ENCODE results near the gene RAC3. TPM values are rescaled to one million over a fixed set of nuclear protein-coding genes. Genes with fewer than 3 reads are reported as not detected.

The RAC3 gene
- total RNA-seq, 2 experiments from 2014 or later = 6.7 to 7.6 TPM

DNA sequence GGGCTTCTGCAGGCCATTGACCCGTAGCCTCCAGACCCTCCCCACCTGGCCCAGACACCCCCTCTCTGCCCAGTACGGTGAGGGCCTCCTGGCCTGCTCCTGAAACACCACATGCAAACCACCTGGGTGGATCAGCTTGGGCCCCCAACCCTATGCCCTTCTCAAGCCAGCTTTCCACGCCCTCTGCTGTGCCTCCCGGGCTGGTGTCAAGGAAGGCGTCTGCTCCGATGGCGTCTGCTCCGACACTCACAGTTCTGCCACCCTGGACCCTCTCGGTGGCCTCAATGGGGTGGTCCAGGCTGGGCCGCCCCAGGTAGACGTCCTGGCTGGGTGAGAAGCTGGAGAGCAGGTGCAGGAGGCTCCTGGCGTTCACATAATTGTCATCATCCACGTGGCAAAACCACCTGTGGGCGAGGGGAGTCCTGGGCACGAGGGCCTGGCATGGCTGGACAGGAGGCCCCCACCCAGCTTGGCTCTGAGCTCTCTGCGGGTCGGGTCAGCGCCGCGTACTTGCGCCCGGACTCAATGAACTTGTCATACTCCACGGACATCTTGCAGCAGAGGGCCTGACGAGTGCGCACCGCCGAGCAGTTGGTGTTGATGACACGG lies 18.8 kb downstream of the RAC3 start:
- H3K9me3 Mint-ChIP-seq = no peaks in the 10 kb centered on the region
- POLR2A ChIA-PET = interaction anchor here (0.8 to 1.7 kb wide), 4 partner anchors 13 to 48 kb away, joined by 3 to 8 read pairs (median 6); partner anchors contain the start of genes DCXR and FASN
- peaks cover 2% of the 10 kb centered on the region for H3K36me3 Mint-ChIP-seq
- H3K4me3 Mint-ChIP-seq = peak overlapping the region; percentile 86
- peaks cover 8% of the 10 kb centered on the region for H3K4me1 Mint-ChIP-seq
- ATAC-seq (ENCODE audit: low read depth) (no peak), DNase-seq (no peak)
- H3K27me3 Mint-ChIP-seq = no peaks in the 10 kb centered on the region
- peak overlapping the region; percentile 86 for H3K27ac Mint-ChIP-seq

DNA sequence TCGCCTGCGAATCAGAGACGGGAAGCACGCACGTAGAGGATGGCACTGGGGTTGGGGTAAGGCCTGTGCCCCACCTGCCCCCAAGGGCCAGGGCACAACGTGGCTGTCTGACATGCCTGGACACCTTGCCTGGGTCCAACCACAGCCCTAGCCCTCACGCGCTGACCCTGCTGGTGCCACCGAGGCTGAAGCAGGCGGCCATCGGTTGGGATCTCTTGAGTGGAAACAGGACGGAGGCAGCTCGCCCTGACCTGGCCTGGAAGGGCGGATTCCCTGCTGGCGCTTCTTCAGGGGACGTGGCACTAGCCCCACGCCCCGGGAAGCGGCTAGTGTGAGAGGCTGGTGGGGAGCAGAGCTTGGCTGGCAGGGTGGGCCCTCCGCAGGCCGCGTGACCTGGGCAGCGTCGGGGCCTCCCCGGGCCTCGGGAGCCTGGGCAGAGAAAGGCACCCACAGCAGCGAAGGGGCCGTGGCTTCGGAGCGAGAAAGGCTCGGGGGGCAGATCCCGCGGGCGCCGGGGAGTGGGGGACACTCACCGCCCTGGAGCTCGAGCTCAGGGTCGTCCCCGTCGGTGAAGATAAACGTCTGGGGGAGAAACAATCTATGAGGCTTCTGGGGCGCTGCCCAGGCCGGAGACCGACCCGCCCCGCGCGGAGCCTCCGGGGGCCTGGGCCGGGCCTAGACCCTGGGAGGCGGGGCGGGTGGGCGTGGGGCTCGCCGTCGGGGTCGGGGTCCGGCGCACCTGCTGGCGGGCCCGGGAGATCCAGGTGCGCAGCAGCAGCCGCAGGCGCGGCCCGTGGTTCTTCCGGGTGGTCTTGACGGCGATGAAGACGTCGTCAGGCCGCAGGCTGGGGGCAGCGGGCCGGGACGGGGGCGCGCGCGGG lies 19.5 kb downstream of the RAC3 start:
- Mint-ChIP-seq H3K27me3 (no peaks in the 10 kb centered on the region), H3K4me1 (peaks cover 9% of the 10 kb centered on the region), H3K27ac (peak overlapping the region; percentile 86), H3K36me3 (peaks cover 2% of the 10 kb centered on the region), H3K4me3 (peak overlapping the region; percentile 86), H3K9me3 (no peaks in the 10 kb centered on the region)
- POLR2A ChIA-PET = interaction anchor here (0.6 to 1.7 kb wide), 6 partner anchors 13 to 56 kb away, joined by 3 to 8 read pairs (median 5); partner anchors contain the start of genes DCXR and FASN
- DNase-seq (no peak), ATAC-seq (ENCODE audit: low read depth) (peak; percentile 5)

DNA sequence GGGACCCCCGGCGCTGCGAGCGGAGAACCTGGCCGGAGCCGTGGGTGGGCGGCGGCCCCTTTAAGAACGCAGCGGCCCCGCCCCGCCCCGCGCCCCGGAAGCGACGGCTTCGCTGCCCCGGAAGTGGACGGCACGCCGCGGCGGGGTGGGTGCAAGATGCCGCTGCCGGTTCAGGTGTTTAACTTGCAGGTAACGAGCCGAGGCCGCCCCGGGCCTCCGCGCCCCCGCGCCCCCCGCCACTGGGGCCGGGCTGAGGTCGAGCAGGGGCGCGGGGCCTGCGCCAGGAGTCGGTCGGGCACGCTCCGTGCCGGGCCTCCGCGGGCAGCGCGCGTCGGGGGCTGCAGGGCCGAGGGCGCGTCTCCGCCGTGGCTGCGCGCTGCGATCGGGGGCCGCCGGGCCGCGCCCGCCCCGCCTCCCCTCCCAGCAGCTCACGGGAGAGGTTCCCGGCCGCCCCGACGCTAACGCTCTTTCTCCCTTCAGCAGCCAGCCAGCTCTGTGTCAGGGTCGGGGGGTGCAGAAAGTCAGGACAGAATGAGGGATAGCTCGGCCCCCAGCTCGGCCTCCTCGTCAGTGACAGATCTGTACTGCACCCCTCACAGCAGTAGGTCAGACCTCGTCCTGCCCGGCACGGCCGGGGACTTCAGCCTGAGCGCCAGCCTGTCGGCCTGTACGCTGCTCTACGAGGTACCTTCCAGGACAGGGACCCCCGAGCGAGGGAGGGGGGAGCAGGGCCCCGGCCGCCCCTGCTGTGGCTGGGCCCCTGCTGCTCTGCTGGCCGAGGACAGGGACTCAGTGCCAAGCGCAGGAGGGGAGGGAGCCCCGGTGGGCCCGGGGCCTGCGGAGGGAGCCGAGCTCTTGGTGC lies 20.5 kb downstream of the RAC3 start, which contains the start of the genes GPS1 and RFNG:
Gene GPS1 (plus strand): TSS at position 123 of the 862 bp plus-strand sequence. CDS start 34 bp downstream, at position 157.
Gene RFNG (minus strand): TSS at position 36 of the 862 bp plus-strand sequence. CDS start 45 bp downstream, outside the sequence.
- peak within 1 kb of the TSS; percentile 86 for H3K4me3 Mint-ChIP-seq
- H3K36me3 Mint-ChIP-seq = peaks cover 2% of the 10 kb centered on the region
- peak; percentile 84 for ATAC-seq (ENCODE audit: low read depth)
- peak within 1 kb of the TSS; percentile 86 for H3K27ac Mint-ChIP-seq
- POLR2A ChIA-PET = interaction anchor here (0.6 to 1.7 kb wide), 6 partner anchors 13 to 341 kb away, joined by 4 to 8 read pairs (median 6); partner anchors contain the start of genes DCXR, DUS1L and FASN
- peak; percentile 93 for DNase-seq
- H3K27me3 Mint-ChIP-seq = no peaks in the 10 kb centered on the region
- no peaks in the 10 kb centered on the region for H3K9me3 Mint-ChIP-seq
- peaks cover 9% of the 10 kb centered on the region for H3K4me1 Mint-ChIP-seq

DNA sequence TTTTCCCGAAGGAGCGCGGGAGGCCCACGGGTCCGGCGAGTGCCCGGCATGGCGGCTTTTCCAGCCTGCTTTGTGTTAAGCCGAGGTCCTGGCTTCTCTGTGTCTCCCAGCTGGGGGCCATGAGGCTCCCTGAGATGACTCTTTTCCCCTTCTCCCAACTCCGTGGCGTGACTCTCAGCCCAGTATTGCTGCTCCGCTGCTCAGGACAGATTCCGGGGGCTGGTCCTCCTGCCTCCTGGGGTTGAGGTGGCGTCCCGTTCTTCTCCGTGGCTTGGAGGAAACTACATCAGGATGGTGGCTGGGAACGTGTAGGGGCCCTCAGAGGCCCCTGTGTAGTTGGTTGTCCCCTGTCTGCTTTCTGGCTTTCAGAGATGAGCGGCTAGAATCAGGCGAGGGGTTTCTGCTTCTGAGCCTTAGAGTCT lies 21.2 kb downstream of the RAC3 start:
- Mint-ChIP-seq H3K4me3 (peak overlapping the region; percentile 74), H3K4me1 (peaks cover 8% of the 10 kb centered on the region), H3K9me3 (no peaks in the 10 kb centered on the region), H3K36me3 (peaks cover 1% of the 10 kb centered on the region), H3K27me3 (no peaks in the 10 kb centered on the region), H3K27ac (peak overlapping the region; percentile 58)
- ATAC-seq (ENCODE audit: low read depth) = no peak
- no peak for DNase-seq
- POLR2A ChIA-PET = interaction anchor here (1.2 to 1.4 kb wide), 5 partner anchors 12 to 74 kb away, joined by 3 to 8 read pairs (median 4); partner anchors contain the start of genes DCXR, DUS1L and FASN

DNA sequence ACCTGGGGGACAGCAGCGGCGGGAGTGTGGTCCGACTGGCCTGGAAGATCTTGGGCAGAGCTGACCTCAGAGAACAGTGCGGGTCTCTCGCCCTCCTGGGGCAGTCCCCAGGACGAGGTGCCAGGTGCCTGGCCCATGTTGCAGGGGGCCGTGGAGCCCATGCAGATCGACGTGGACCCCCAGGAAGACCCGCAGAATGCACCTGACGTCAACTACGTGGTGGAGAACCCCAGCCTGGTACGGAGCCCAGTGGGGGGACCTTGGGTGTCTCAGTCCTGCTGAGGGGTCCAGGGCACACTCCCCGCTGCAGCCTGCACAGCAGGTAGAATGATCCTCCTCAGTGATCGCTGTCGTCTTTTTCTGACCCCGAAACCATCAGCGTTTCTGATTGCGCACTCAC lies 21.7 kb downstream of the RAC3 start:
- DNase-seq = no peak
- H3K4me1 Mint-ChIP-seq = peaks cover 8% of the 10 kb centered on the region
- H3K36me3 Mint-ChIP-seq = no peaks in the 10 kb centered on the region
- H3K4me3 Mint-ChIP-seq = peak overlapping the region; percentile 74
- no peaks in the 10 kb centered on the region for H3K27me3 Mint-ChIP-seq
- peak overlapping the region; percentile 58 for H3K27ac Mint-ChIP-seq
- POLR2A ChIA-PET = interaction anchor here (1.2 to 1.3 kb wide), 3 partner anchors 16 to 45 kb away, joined by 3 to 4 read pairs (median 3); partner anchors contain the start of genes DCXR and FASN
- ATAC-seq (ENCODE audit: low read depth) = no peak
- H3K9me3 Mint-ChIP-seq = no peaks in the 10 kb centered on the region

DNA sequence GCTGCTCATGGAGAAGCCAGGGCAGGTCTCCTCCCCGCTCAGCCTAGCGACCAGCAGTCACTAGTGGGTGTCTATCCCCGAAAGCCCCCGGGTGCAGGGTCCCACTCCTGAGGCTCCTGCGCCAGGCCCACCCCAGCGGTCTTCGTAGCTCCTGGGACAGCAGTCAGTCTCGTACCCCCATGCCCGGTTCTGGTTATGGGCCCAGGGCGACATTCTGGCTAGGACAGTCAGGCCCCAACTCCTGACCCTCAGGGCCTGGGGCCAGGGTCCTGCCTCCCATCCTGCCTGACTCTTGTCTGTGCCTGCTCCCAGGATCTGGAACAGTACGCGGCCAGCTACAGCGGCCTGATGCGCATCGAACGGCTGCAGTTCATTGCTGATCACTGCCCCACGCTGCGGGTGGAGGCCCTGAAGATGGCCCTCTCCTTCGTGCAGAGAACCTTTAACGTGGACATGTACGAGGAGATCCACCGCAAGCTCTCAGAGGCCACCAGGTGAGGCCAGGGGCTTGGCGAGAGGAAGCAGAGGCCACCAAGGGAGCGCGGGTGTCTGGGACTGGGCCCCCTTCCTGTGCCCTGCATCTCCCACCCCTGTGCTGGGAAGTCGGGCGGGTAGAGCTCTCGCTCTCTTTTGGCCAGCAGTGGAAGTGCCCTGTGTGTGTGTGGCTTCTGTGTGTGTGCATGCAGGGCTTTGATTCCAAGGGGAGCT lies 22.2 kb downstream of the RAC3 start:
- no peak overlapping the region for H3K27ac Mint-ChIP-seq
- POLR2A ChIA-PET = interaction anchor here (1.2 to 1.3 kb wide), 3 partner anchors 16 to 45 kb away, joined by 3 to 4 read pairs (median 3); partner anchors contain the start of genes DCXR and FASN

DNA sequence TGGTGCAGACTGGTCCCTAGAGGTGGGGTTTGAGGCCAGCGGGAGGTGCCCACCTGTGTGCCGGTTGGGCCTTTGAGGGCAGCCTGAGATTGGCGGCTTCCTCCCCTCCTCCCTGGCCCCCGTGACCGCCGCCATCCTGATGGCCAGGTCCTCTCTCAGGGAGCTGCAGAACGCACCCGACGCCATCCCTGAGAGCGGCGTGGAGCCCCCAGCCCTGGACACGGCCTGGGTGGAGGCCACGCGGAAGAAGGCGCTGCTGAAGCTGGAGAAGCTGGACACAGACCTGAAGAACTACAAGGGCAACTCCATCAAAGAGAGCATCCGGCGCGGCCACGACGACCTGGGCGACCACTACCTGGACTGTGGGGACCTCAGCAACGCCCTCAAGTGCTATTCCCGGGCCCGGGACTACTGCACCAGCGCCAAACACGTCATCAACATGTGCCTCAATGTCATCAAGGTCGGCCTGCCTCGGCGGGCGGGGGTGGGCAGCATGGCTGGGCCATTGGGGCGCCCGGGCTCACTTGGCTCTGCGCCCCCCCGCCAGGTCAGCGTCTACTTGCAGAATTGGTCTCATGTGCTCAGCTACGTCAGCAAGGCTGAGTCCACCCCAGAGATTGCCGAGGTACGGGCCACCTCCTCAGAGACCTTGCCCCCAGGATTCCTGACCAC lies 23.0 kb downstream of the RAC3 start:
- no peaks in the 10 kb centered on the region for H3K27me3 Mint-ChIP-seq
- DNase-seq (no peak), ATAC-seq (ENCODE audit: low read depth) (no peak)
- no peak overlapping the region for H3K4me3 Mint-ChIP-seq
- no peak overlapping the region for H3K27ac Mint-ChIP-seq
- peaks cover 8% of the 10 kb centered on the region for H3K4me1 Mint-ChIP-seq
- no peaks in the 10 kb centered on the region for H3K36me3 Mint-ChIP-seq
- POLR2A ChIA-PET = interaction anchor here (1.0 to 1.2 kb wide), 2 partner anchors 10 to 44 kb away, joined by 3 to 4 read pairs; partner anchors contain the start of gene FASN
- H3K9me3 Mint-ChIP-seq = no peaks in the 10 kb centered on the region

More for the DNA sequence above, 22.2 kb downstream of the RAC3 start:
- Mint-ChIP-seq H3K36me3 (no peaks in the 10 kb centered on the region), H3K9me3 (no peaks in the 10 kb centered on the region), H3K4me3 (peak overlapping the region; percentile 74), H3K27me3 (no peaks in the 10 kb centered on the region), H3K4me1 (peaks cover 8% of the 10 kb centered on the region)
- DNase-seq (no peak), ATAC-seq (ENCODE audit: low read depth) (no peak)

DNA sequence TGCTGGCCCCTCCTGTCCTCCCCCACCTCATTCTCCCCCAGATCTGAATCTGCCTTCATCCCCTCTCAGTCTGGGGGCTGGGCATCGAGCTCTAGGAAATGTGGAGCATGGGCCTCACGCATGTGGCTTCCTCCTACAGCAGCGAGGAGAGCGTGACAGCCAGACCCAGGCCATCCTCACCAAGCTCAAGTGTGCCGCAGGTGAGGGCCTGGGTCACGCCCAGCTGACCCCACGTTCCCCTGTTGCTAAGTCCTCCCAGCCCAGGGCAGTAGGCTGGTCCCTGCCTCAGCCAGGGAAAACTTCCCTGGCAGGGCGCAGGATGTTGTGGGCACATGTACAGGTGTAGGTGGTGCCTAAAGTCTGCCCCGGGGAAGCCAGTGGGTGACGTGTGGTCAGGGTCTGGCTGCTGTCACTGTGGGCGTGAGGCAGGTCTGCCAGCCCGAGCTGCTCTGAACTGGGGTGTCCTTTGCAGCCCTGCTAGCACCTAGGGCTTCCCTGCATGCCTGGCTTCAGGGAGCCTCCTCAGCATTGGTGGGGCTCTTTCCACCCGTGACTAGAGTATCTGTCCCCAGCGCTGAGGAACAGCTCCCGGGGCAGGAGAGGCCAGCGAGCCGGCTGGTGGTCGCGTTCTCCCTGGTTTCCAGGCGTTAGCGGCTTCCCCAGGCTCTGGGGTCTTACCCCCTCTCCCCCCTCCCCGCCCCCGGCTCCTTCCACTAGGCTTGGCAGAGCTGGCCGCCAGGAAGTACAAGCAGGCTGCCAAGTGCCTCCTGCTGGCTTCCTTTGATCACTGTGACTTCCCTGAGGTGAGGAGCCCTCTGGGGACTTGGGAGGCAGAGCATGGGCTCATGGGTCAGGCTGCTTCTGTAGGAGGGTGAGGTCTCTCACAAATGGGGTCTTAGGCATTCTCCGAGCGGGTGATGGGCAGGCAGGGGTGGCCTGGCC lies 23.8 kb downstream of the RAC3 start:
- Mint-ChIP-seq H3K27ac (no peak overlapping the region), H3K27me3 (no peaks in the 10 kb centered on the region), H3K4me1 (peaks cover 8% of the 10 kb centered on the region), H3K4me3 (no peak overlapping the region), H3K9me3 (no peaks in the 10 kb centered on the region), H3K36me3 (no peaks in the 10 kb centered on the region)
- ATAC-seq (ENCODE audit: low read depth) = no peak
- DNase-seq = no peak
- POLR2A ChIA-PET = interaction anchor here (1.0 to 1.6 kb wide), 2 partner anchors 10 kb away, joined by 3 to 7 read pairs; partner anchors contain the start of gene DUS1L

DNA sequence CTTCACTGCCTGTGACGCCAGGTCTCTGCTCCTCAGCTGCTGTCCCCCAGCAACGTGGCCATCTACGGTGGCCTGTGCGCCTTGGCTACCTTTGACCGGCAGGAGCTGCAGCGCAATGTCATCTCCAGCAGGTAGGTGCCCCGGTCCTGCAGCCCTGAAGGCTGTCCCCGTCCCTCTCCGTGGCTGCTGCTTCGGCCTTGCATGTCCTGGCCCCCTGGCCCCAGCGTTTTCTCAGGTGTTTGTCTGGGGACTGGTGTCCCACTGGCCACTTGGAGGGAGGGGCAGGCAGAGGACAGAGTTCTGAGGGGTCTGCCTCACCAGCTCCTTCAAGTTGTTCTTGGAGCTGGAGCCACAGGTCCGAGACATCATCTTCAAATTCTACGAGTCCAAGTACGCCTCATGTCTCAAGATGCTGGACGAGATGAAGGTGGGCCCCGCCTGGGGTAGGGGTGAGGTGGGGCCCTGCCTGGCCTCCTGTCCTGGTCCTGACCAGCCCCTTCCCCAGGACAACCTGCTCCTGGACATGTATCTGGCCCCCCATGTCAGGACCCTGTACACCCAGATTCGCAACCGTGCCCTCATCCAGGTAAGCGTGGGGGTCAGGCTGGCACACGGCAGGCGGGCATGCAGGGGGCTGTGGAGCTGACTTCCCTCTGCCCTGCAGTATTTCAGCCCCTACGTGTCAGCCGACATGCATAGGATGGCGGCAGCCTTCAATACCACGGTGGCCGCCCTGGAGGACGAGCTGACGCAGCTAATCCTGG lies 24.7 kb downstream of the RAC3 start:
- Mint-ChIP-seq H3K36me3 (no peaks in the 10 kb centered on the region), H3K9me3 (no peaks in the 10 kb centered on the region), H3K27ac (peak overlapping the region; percentile 34), H3K27me3 (no peaks in the 10 kb centered on the region), H3K4me1 (peaks cover 4% of the 10 kb centered on the region), H3K4me3 (no peak overlapping the region)
- DNase-seq (no peak), ATAC-seq (ENCODE audit: low read depth) (no peak)
- POLR2A ChIA-PET = interaction anchor here (0.5 to 1.6 kb wide), 2 partner anchors 9 to 11 kb away, joined by 4 to 7 read pairs; partner anchors contain the start of gene DUS1L
